Fibroblast of villous mesenchyme (primary cell): ENCODE data around the gene KDM2B. TPM values are rescaled to one million over a fixed set of nuclear protein-coding genes. Genes with fewer than 3 reads are reported as not detected.

Experiments
- DNase-seq: peaks from one replicate; pipeline ENCODE4 v3.0.0-alpha.2; 2010; ENCODE audit warnings: low read depth
- H3K4me3 ChIP-seq: 2 replicates; pipeline ENCODE4 v1.5.1; 2011; ENCODE audit warnings: low read depth, mild to moderate bottlenecking, low read length
- CTCF ChIP-seq: IDR thresholded peaks from 2 replicates; pipeline ENCODE4 v1.5.1; 2012; ENCODE audit warnings: low read depth, mild to moderate bottlenecking, low read length; ENCODE audit not compliant: insufficient read depth
- total RNA-seq: library from RNA; depleted of rRNA; stranded (reverse); fragments of >200 nt; gene quantifications from 2 replicates; pipeline ENCODE4 v1.2.3, GENCODE V29; 2012

KDM2B gene
- total RNA-seq, 1 donor: 28.1 TPM

- no peak for TF ChIP-seq CTCF
- DNase-seq: no peak
- H3K4me3 ChIP-seq: no peak overlapping the region
Measured at GRCh38 chr12:121453629-121454028, 127.2 kb downstream of the KDM2B start.

GRCh38 chr12:121452985-121453360 is 127.8 kb downstream of the KDM2B start:
- no peak for TF ChIP-seq CTCF
- H3K4me3 ChIP-seq: no peak overlapping the region
- DNase-seq: no peak

- peak; percentile 29 for DNase-seq
- peak overlapping the region; percentile 30 for H3K4me3 ChIP-seq
- TF ChIP-seq CTCF: no peak
Measured at GRCh38 chr12:121452340-121452984, 128.4 kb downstream of the KDM2B start.

- peak overlapping the region; percentile 30 for H3K4me3 ChIP-seq
- TF ChIP-seq CTCF: no peak
- DNase-seq: peak; percentile 62
Measured at GRCh38 chr12:121451961-121452339, 128.9 kb downstream of the KDM2B start.

- H3K4me3 ChIP-seq: no peak overlapping the region
- no peak for TF ChIP-seq CTCF
- DNase-seq: no peak
Measured at GRCh38 chr12:121448771-121449315, 132.0 kb downstream of the KDM2B start.

- no peak overlapping the region for H3K4me3 ChIP-seq
- DNase-seq: no peak
- no peak for TF ChIP-seq CTCF
Measured at GRCh38 chr12:121446750-121447149, 134.1 kb downstream of the KDM2B start.

- H3K4me3 ChIP-seq: no peak overlapping the region
- no peak for DNase-seq
- no peak for TF ChIP-seq CTCF
Measured at GRCh38 chr12:121444842-121445202, 136.0 kb downstream of the KDM2B start.
